GM18907 (cell line): ENCODE data around the gene BSN.
"Not testable (repeated sequence)": the region's sequence is repeated elsewhere in the genome, so short reads cannot be mapped to it uniquely, and the experiment has no call there.

Experiments
- ATAC-seq: cut with Tn5 transposase; IDR thresholded peaks from one replicate; pipeline ENCODE4 v1.9.1; 2021; ENCODE audit warnings: mild to moderate bottlenecking, moderate library complexity; ENCODE audit not compliant: unreplicated experiment

BSN gene

GRCh38 chr3:49668861-49669260 lies 114.6 kb downstream of the BSN start:
- ATAC-seq: no peak

GRCh38 chr3:49669352-49669751 lies 115.1 kb downstream of the BSN start:
- ATAC-seq: no peak

GRCh38 chr3:49670940-49671290 lies 116.6 kb downstream of the BSN start:
- no peak for ATAC-seq

- ATAC-seq: no peak
Observed at GRCh38 chr3:49671291-49672288, 117.3 kb downstream of the BSN start.

- ATAC-seq: peak; percentile 3
Observed at GRCh38 chr3:49673121-49673714, 118.9 kb downstream of the BSN start.

GRCh38 chr3:49673715-49674496 lies 119.6 kb downstream of the BSN start, which contains the start of gene APEH:
TSS of gene APEH (plus strand) at chr3:49674351. CDS start at chr3:49674402, 51 bp downstream.
- peak; percentile 82 for ATAC-seq

GRCh38 chr3:49674497-49674983 lies 120.3 kb downstream of the BSN start:
- ATAC-seq: peak; percentile 21

- no peak for ATAC-seq
Observed at GRCh38 chr3:49675912-49676311, 121.6 kb downstream of the BSN start.

- ATAC-seq: no peak
Observed at GRCh38 chr3:49680493-49681231, 126.4 kb downstream of the BSN start.

GRCh38 chr3:49681232-49681522 lies 126.9 kb downstream of the BSN start:
- ATAC-seq: no peak

GRCh38 chr3:49681543-49681942 lies 127.3 kb downstream of the BSN start:
- no peak for ATAC-seq

- ATAC-seq: no peak
Observed at GRCh38 chr3:49683162-49683561, 128.9 kb downstream of the BSN start.

- not testable (repeated sequence) for ATAC-seq
Observed at GRCh38 chr3:49684453-49684852, 130.2 kb downstream of the BSN start.

GRCh38 chr3:49685103-49685502 lies 130.8 kb downstream of the BSN start:
- ATAC-seq: not testable (repeated sequence)

- not testable (repeated sequence) for ATAC-seq
Observed at GRCh38 chr3:49685846-49686245, 131.6 kb downstream of the BSN start.

GRCh38 chr3:49686346-49686745 lies 132.1 kb downstream of the BSN start:
- ATAC-seq: not testable (repeated sequence)

GRCh38 chr3:49686769-49687423 lies 132.6 kb downstream of the BSN start:
- not testable (repeated sequence) for ATAC-seq

- ATAC-seq: not testable (repeated sequence)
Observed at GRCh38 chr3:49687424-49687795, 133.1 kb downstream of the BSN start.

- peak; percentile 6 for ATAC-seq
Observed at GRCh38 chr3:49688338-49689045, 134.2 kb downstream of the BSN start.
